Activated CD4-positive, alpha-beta T cell treated with anti-CD3 and anti-CD28 coated beads for 36 hours (primary cell): ENCODE measurements around the gene GJB2. TPM values are rescaled to one million over a fixed set of nuclear protein-coding genes. Genes with fewer than 3 reads are reported as not detected.

Experiments
- ATAC-seq: fragments of 200-7000 bp; cut with Tn5 transposase; one replicate; pipeline ENCODE4 v1.10.0; 2021; ENCODE audit warnings: mild to moderate bottlenecking, moderate library complexity
- CTCF ChIA-PET: fragments of 350-600 bp; sonication (Branson Sonifier 250); formaldehyde crosslinking; loops from one replicate; lab custom pipeline; 2021; ENCODE audit warnings: antibody characterized with exemption; lab: Charles Lee
- POLR2A ChIA-PET: fragments of 350-600 bp; sonication (Branson Sonifier 250); formaldehyde crosslinking; loops from one replicate; lab custom pipeline; 2021; ENCODE audit warnings: antibody characterized with exemption, inconsistent platforms; lab: Charles Lee
- DNase-seq: peaks from one replicate; pipeline ENCODE4 v3.0.0-alpha.2; 2020
- H3K27ac Mint-ChIP-seq: one replicate; pipeline ENCODE4 v1.8.0; 2021; ENCODE audit warnings: mixed read lengths
- H3K27me3 Mint-ChIP-seq: one replicate; pipeline ENCODE4 v1.8.0; 2021; ENCODE audit warnings: mixed read lengths
- H3K36me3 Mint-ChIP-seq: one replicate; pipeline ENCODE4 v1.8.0; 2021; ENCODE audit warnings: low read depth, mixed read lengths
- H3K4me1 Mint-ChIP-seq: one replicate; pipeline ENCODE4 v1.8.0; 2021; ENCODE audit warnings: mixed read lengths
- H3K4me3 Mint-ChIP-seq: one replicate; pipeline ENCODE4 v1.8.0; 2021; ENCODE audit warnings: mild to moderate bottlenecking, moderate library complexity, mixed read lengths
- H3K9me3 Mint-ChIP-seq: one replicate; pipeline ENCODE4 v1.8.0; 2021; ENCODE audit warnings: low read depth, mixed read lengths
- intact Hi-C, 2 experiments: fragments of 100-400 bp; cut with DNase I in 1 of 2; cut with micrococcal nuclease in 1 of 2; formaldehyde crosslinking; loops; one replicate each; pipeline versions ENCODE4 v1.14.2 to v1.15.1; 2022 to 2024; cut with DNase I, micrococcal nuclease
- total RNA-seq, 2 experiments: library from RNA; stranded (reverse); gene quantifications; one replicate each; pipeline ENCODE4 v1.2.3, GENCODE V29; 2021

GJB2 gene
- total RNA-seq, 2 experiments from 2014 or later = 9.0 to 9.9 TPM

DNA sequence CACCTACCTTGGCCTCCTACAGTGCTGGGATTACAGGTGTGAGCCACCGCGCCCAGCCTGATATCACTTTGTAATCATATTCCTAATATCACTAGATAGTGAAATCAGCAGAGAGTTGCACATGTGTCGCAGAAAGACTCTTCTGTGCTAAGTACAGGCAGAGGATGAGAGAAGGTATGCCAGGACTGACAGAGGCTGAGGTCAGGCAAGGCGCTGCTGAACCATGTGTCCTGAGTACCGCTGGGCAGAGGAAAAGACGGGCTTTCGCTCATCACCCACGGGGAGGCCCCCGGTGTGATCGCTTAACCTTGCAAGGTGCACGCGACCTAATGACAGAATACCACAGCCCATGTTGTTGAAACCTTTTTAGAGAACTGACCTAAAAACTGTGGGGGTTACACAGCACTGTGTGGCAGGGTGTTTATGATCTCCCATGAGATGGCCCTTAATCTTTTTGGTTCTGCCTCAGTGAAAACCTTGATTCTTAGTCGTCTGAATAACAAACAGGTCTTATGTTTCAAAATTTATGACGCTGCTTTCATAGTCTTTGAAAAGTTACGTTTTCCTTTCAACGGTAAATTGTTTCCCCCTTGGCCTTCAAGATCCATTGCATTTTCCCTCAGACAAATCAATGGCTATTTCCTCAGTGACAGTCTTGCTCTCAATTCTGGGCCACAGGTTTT lies 44.1 kb downstream of the GJB2 start:
- H3K27me3 Mint-ChIP-seq = peaks cover 27% of the 10 kb centered on the region
- no peak overlapping the region for H3K4me3 Mint-ChIP-seq
- H3K4me1 Mint-ChIP-seq = no peaks in the 10 kb centered on the region
- ChIA-PET POLR2A (no interaction called here), CTCF (no interaction called here)
- H3K36me3 Mint-ChIP-seq = no peaks in the 10 kb centered on the region
- no peaks in the 10 kb centered on the region for H3K9me3 Mint-ChIP-seq
- no peak for DNase-seq
- H3K27ac Mint-ChIP-seq = no peak overlapping the region
- intact Hi-C loops = no loop called here
- no peak for ATAC-seq

DNA sequence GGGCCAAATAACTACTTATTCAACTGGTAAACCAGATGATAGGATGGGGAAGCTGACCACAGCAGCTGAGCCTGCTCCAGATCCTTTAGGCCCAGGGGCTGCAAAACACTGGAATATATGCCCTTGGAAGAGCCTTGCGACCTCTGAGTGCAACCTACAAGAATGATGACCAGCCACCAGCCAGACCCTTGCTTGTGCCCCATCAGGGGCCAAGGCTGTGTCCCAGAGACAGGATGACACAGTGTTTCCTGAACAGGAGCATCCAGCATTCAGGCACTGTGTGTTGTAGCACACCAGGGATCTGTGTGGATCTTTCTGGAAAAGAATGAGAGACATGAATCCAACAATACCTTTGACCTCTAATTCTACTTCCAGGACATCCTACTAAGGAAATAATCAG lies 46.4 kb downstream of the GJB2 start:
- Mint-ChIP-seq H3K4me3 (no peak overlapping the region), H3K36me3 (no peaks in the 10 kb centered on the region), H3K27ac (no peak overlapping the region), H3K4me1 (no peaks in the 10 kb centered on the region), H3K9me3 (no peaks in the 10 kb centered on the region), H3K27me3 (peaks cover 38% of the 10 kb centered on the region)
- CTCF ChIA-PET = interaction anchor here (1.6 kb wide), 1 partner anchor 14 kb away, joined by 4 read pairs; the partner anchor contains the start of gene GJA3
- DNase-seq (no peak), ATAC-seq (no peak)
- intact Hi-C loops = no loop called here
- POLR2A ChIA-PET = no interaction called here

DNA sequence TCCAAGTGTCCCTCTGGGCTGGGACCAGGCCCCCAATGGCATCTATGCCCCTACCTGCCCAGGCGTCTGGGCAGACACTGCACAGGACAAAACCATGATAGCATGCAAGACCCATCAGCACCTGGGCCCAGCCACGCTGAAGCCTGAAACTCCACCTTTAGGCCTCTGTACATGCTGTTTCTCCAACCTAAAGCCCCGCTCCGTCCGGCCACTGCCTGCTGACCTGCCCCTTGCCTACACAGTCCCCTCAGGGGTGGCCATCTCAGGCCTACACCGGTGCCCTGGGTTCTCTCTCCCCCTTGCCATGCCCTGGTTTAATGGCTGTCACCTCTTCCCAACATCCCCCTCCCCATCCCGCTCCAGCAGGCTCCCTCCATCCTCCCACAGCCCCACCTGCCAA lies 47.2 kb downstream of the GJB2 start:
- no peaks in the 10 kb centered on the region for H3K9me3 Mint-ChIP-seq
- ChIA-PET CTCF (no interaction called here), POLR2A (no interaction called here)
- intact Hi-C loops = no loop called here
- no peaks in the 10 kb centered on the region for H3K36me3 Mint-ChIP-seq
- H3K4me3 Mint-ChIP-seq = no peak overlapping the region
- DNase-seq (no peak), ATAC-seq (no peak)
- H3K4me1 Mint-ChIP-seq = no peaks in the 10 kb centered on the region
- no peak overlapping the region for H3K27ac Mint-ChIP-seq
- peaks cover 42% of the 10 kb centered on the region for H3K27me3 Mint-ChIP-seq

DNA sequence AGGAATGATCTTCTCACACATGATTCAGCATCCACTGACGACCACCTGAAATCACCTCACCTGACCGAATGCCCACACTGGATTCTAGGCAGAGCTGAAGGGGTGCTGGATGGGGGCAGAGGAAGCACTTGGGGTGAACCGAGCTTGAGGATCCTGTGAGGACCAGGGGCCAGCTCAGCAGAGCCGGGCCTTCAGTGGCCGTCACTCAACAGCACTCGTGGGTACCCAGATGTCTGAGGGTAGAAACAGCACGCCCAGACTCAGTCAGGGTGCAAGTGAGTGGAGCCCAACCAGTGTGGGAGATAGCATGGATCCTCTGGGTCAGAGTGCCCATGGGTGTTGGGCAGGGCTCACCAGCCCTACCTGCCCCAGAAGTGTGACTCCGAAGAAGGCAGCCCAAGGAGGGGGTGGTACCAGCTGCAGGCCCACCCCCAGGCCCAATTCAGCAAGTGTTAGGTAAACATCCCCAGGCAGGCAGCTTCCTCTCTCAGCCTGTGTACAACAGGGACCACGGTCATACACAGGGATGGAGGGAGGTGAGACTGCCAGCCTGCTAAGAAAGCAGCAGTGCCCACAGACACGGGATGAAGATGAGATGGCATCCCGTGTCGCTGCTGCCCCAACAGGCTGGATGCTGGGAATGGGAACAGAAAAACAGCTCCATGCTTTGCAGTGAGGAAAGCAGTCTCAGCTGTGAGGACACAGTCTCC lies 48.4 kb downstream of the GJB2 start:
- DNase-seq = no peak
- Mint-ChIP-seq H3K27me3 (peaks cover 35% of the 10 kb centered on the region), H3K36me3 (no peaks in the 10 kb centered on the region), H3K4me1 (no peaks in the 10 kb centered on the region), H3K27ac (no peak overlapping the region), H3K9me3 (no peaks in the 10 kb centered on the region), H3K4me3 (no peak overlapping the region)
- intact Hi-C loops = no loop called here
- no peak for ATAC-seq
- POLR2A ChIA-PET = interaction anchor here (0.6 to 1.2 kb wide), 2 partner anchors 8 to 35 kb away, joined by 3 read pairs; no protein-coding TSS in a partner anchor
- CTCF ChIA-PET = interaction anchor here (0.6 kb wide), 1 partner anchor 12 kb away, joined by 3 read pairs; no protein-coding TSS in a partner anchor

DNA sequence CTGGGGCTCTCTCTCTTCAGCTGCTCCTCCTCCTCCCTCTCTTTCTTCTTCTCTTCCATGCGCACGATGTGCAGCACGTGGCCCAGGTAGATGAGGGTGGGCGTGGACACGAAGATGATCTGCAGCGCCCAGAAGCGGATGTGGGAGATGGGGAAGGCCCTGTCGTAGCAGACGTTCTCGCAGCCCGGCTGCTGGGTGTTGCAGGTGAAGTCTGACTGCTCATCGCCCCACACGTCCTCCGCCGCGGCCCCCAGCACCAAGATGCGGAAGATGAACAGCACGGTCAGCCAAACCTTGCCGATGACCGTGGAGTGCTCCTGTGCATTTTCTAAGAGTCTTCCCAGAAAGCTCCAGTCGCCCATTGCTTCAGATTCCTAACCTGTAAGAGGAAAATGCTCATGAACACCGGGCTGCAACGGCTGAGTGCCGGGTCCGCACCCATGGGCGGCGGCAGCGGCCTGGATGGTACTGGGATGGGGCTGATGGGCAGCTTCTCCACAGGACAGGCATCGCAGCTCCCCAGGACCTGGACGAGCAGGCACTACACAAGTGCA lies 49.7 kb downstream of the GJB2 start:
- no peak for ATAC-seq
- H3K4me3 Mint-ChIP-seq = no peak overlapping the region
- H3K9me3 Mint-ChIP-seq = no peaks in the 10 kb centered on the region
- H3K27ac Mint-ChIP-seq = no peak overlapping the region
- peaks cover 38% of the 10 kb centered on the region for H3K27me3 Mint-ChIP-seq
- H3K36me3 Mint-ChIP-seq = no peaks in the 10 kb centered on the region
- ChIA-PET POLR2A (interaction anchor here (1.2 kb wide), 1 partner anchor 10 kb away, joined by 3 read pairs; no protein-coding TSS in a partner anchor), CTCF (interaction anchor here (0.8 kb wide), 1 partner anchor 19 kb away, joined by 3 read pairs; no protein-coding TSS in a partner anchor)
- no peaks in the 10 kb centered on the region for H3K4me1 Mint-ChIP-seq
- intact Hi-C loops = no loop called here
- DNase-seq = no peak

DNA sequence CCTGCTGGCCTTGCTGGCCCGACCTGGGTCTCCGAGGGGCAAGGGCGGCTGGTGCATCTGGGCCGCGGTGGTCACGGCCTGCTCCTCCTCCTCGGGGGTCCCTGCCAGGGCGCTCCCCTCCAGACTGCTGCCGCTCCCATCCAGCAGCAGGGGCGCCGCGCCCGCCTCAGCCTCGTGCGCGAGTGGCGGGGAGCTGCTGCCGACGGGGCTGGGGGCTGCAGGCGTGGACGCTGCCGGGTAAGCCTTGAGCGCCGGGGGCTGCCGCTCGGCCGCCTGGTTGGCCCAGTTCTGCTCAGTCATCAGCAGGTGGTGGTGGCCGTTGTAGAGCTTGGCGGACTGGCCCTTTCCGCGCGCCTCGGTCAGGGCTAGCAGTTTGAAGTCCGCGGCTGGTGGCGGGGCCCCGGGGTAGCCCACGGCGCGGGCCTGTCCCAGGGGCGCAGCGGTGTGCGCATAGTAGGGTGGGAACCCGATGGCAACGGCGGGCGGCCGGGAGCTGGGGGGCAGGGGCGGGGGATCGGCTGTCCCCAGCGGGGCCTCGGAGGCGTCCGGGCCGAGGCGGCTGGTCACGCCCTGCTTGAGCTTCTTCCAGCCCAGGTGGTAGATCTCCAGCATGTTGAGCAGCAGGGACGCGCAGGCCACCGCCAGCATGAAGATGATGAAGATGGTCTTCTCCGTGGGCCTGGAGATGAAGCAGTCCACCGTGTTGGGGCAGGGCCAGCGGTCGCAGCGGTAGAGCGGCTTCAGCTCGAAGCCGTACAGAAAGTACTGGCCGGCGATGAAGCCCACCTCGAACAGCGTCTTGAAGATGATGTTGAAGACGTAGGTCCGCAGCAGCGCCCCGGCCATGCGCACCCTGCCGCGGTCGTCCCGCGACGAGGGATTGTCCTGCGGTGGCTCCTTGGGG lies 50.5 kb downstream of the GJB2 start:
- no peaks in the 10 kb centered on the region for H3K4me1 Mint-ChIP-seq
- ATAC-seq = no peak
- no peaks in the 10 kb centered on the region for H3K36me3 Mint-ChIP-seq
- H3K4me3 Mint-ChIP-seq = no peak overlapping the region
- DNase-seq = no peak
- ChIA-PET CTCF (interaction anchor here (0.8 to 2.1 kb wide), 3 partner anchors 10 to 20 kb away, joined by 3 to 7 read pairs (median 4); no protein-coding TSS in a partner anchor), POLR2A (no interaction called here)
- peaks cover 40% of the 10 kb centered on the region for H3K27me3 Mint-ChIP-seq
- no peaks in the 10 kb centered on the region for H3K9me3 Mint-ChIP-seq
- intact Hi-C loops = no loop called here
- no peak overlapping the region for H3K27ac Mint-ChIP-seq

DNA sequence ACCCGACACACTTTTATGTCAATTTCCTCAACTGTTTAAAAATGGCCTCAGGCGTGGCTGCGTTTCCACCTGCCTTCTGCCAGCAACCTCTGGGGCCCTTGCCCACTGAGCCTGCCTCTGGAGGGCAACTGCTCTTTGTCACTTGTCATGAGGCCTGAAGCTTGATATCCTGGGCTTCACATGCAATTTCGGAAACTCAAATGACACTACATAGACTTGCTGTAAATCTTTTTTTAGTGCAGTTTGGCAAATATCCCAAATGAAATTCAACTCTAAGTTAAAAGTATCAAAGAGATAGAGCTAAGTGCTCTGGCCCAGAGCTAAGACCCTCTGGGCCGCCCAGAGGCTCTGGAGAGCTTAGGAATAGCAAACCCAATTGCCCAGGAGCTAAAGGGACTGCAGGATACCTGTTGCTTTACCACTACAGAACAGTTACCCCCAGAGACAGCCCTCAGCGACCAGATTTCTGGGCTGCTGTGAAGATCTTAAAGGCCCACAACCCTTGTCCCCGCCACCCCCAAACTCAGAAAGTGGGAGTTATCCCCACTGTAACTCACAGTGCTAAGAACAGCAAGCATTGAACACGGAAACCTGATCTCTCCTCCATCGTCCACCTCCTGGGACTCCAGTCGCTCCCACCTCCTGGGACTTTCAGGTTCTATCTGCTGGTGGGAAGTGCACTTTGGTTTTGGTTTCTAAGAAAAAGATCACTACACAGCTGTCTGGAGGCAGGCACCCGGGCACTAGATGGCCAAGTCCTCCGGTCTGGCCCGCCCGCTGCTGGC lies 51.3 kb downstream of the GJB2 start:
- no peak overlapping the region for H3K27ac Mint-ChIP-seq
- no peak overlapping the region for H3K4me3 Mint-ChIP-seq
- H3K4me1 Mint-ChIP-seq = peaks cover 2% of the 10 kb centered on the region

DNA sequence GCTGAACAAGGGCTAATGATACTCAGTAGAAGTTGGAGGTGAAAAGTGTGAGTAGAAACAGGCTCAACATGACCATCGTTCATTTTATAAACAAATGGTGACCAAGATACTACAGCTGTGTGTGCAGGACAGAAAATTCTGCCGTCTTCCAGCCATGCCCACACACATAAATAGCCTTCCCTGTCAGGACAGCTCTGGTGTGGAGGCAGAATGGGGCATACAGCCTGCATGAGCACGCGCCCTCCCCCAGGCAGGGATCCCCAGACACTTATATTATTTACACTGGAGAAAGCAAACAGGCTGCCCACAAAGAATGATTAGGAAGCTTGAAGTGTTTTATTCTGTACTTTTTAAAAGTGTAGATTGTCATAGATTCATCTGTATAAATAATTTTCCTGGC lies 52.3 kb downstream of the GJB2 start:
- DNase-seq (no peak), ATAC-seq (no peak)
- Mint-ChIP-seq H3K27me3 (peaks cover 46% of the 10 kb centered on the region), H3K36me3 (no peaks in the 10 kb centered on the region), H3K4me3 (no peak overlapping the region), H3K4me1 (peaks cover 2% of the 10 kb centered on the region), H3K27ac (no peak overlapping the region), H3K9me3 (no peaks in the 10 kb centered on the region)
- intact Hi-C loops = no loop called here
- ChIA-PET POLR2A (no interaction called here), CTCF (interaction anchor here (2.1 kb wide), 1 partner anchor 13 kb away, joined by 7 read pairs; no protein-coding TSS in a partner anchor)

More for the DNA sequence above, 51.3 kb downstream of the GJB2 start:
- H3K9me3 Mint-ChIP-seq = no peaks in the 10 kb centered on the region
- intact Hi-C loops = no loop called here
- CTCF ChIA-PET = interaction anchor here (1.0 to 2.1 kb wide), 2 partner anchors 9 to 14 kb away, joined by 4 to 7 read pairs; no protein-coding TSS in a partner anchor
- POLR2A ChIA-PET = no interaction called here
- ATAC-seq = no peak
- H3K27me3 Mint-ChIP-seq = peaks cover 45% of the 10 kb centered on the region
- DNase-seq = no peak
- H3K36me3 Mint-ChIP-seq = no peaks in the 10 kb centered on the region

DNA sequence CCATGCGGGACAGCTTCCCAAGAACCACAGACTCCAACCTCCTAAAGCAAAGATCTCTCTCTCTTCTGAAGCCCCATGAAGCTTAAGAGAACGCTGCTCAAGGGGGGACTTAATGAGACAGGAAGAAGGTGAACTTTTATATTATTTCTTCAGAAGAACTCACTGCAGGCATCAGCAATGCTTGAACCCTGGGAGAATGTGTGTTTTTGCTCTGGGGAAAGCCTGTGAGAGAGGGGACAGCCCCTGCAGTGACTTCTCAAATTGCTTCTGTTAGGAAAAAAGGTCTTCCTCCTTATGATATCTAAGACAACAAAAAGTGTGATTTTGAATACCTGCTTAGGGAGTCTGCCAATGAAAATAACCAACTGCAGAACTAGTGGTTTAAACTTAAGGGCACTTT lies 54.9 kb downstream of the GJB2 start:
- peaks cover 43% of the 10 kb centered on the region for H3K27me3 Mint-ChIP-seq
- intact Hi-C loops = loop anchor here in 1 of 2 experiments (2.0 kb wide), 1 partner anchor 25 kb away; no protein-coding TSS in a partner anchor
- no peak overlapping the region for H3K27ac Mint-ChIP-seq
- ATAC-seq (no peak), DNase-seq (no peak)
- peaks cover 2% of the 10 kb centered on the region for H3K4me1 Mint-ChIP-seq
- no peaks in the 10 kb centered on the region for H3K9me3 Mint-ChIP-seq
- H3K4me3 Mint-ChIP-seq = no peak overlapping the region
- ChIA-PET POLR2A (no interaction called here), CTCF (interaction anchor here (0.9 to 1.2 kb wide), 2 partner anchors 22 to 273 kb away, joined by 3 read pairs; no protein-coding TSS in a partner anchor)
- no peaks in the 10 kb centered on the region for H3K36me3 Mint-ChIP-seq
